ENCODE measurements around the gene MAPKAPK2.

Gene MAPKAPK2

GRCh38 chr1:206681359-206681758 is 3.3 kb upstream of the MAPKAPK2 start:
- H3K4me1 ChIP-seq (ENCODE audit: control insufficient read depth, insufficient read depth, low read length), result no peaks in the 10 kb centered on the region
- H3K4me3 ChIP-seq (ENCODE audit: low read depth, low read length), result no peak overlapping the region
- H3K27ac ChIP-seq (ENCODE audit: extremely low read depth, low read depth, low read length), result no peak overlapping the region
- TF ChIP-seq, protein P1, sequence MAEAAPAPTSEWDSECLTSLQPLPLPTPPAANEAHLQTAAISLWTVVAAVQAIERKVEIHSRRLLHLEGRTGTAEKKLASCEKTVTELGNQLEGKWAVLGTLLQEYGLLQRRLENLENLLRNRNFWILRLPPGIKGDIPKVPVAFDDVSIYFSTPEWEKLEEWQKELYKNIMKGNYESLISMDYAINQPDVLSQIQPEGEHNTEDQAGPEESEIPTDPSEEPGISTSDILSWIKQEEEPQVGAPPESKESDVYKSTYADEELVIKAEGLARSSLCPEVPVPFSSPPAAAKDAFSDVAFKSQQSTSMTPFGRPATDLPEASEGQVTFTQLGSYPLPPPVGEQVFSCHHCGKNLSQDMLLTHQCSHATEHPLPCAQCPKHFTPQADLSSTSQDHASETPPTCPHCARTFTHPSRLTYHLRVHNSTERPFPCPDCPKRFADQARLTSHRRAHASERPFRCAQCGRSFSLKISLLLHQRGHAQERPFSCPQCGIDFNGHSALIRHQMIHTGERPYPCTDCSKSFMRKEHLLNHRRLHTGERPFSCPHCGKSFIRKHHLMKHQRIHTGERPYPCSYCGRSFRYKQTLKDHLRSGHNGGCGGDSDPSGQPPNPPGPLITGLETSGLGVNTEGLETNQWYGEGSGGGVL (tag by site-specific recombination; IDR thresholded peaks at IDR 0.05), result no peak
- TF ChIP-seq ZNF248 (tag by site-specific recombination; IDR thresholded peaks at IDR 0.05) (no peak), ZNF513 (tag by site-specific recombination; IDR thresholded peaks at IDR 0.05) (peak; percentile 92)
- H3K36me3 ChIP-seq (ENCODE audit: control insufficient read depth in 2 of 2, insufficient read depth in 1 of 2, low read length in 2 of 2), result no peaks in the 10 kb centered on the region
- ChIA-PET CTCF (interaction anchor here (2.7 kb wide), 1 partner anchor 18 kb away, joined by 9 read pairs; no protein-coding TSS in a partner anchor), POLR2A (no interaction called here)
- H3K9me3 ChIP-seq (ENCODE audit: control insufficient read depth, insufficient read depth, low read depth, low read length), result no peaks in the 10 kb centered on the region

- POLR2A ChIA-PET, result no interaction called here
- no peaks in the 10 kb centered on the region for H3K4me1 ChIP-seq (ENCODE audit: control insufficient read depth, insufficient read depth, low read length)
- H3K36me3 ChIP-seq (ENCODE audit: control insufficient read depth in 2 of 2, insufficient read depth in 1 of 2, low read length in 2 of 2), result no peaks in the 10 kb centered on the region
- TF ChIP-seq ZSCAN23 (tag by site-specific recombination; IDR thresholded peaks at IDR 0.05) (no peak), KLF10 (tag by site-specific recombination; IDR thresholded peaks at IDR 0.05) (no peak), FEZF1 (tag by site-specific recombination; IDR thresholded peaks at IDR 0.05) (no peak), SETDB1 (IDR thresholded peaks at IDR 0.05; ENCODE audit: insufficient read length, low read length) (no peak), ZNF2 (tag by site-specific recombination; IDR thresholded peaks at IDR 0.05) (no peak), SCRT2 (tag by site-specific recombination; IDR thresholded peaks at IDR 0.05) (no peak), ZNF19 (tag by site-specific recombination; IDR thresholded peaks at IDR 0.05; ENCODE audit: low read depth) (no peak), ZNF423 (tag by site-specific recombination; IDR thresholded peaks at IDR 0.05) (no peak), WT1 (tag by site-specific recombination; IDR thresholded peaks at IDR 0.05) (no peak), ZNF292 (tag by site-specific recombination; IDR thresholded peaks at IDR 0.05; ENCODE audit: borderline replicate concordance, low read depth) (no peak), ZNF776 (tag by site-specific recombination; IDR thresholded peaks at IDR 0.05; ENCODE audit: borderline replicate concordance) (no peak), GFI1B (tag by site-specific recombination; IDR thresholded peaks at IDR 0.05) (no peak)
- TF ChIP-seq, protein P2, sequence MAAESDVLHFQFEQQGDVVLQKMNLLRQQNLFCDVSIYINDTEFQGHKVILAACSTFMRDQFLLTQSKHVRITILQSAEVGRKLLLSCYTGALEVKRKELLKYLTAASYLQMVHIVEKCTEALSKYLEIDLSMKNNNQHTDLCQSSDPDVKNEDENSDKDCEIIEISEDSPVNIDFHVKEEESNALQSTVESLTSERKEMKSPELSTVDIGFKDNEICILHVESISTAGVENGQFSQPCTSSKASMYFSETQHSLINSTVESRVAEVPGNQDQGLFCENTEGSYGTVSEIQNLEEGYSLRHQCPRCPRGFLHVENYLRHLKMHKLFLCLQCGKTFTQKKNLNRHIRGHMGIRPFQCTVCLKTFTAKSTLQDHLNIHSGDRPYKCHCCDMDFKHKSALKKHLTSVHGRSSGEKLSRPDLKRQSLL (tag by site-specific recombination; IDR thresholded peaks at IDR 0.05), result no peak
- H3K9me3 ChIP-seq (ENCODE audit: control insufficient read depth, insufficient read depth, low read depth, low read length), result no peaks in the 10 kb centered on the region
- H3K4me3 ChIP-seq (ENCODE audit: low read depth, low read length), result no peak overlapping the region
- CTCF ChIA-PET, result interaction anchor here (1.0 to 3.0 kb wide), 3 partner anchors 18 to 322 kb away, joined by 3 to 16 read pairs (median 4); no protein-coding TSS in a partner anchor
- H3K27ac ChIP-seq (ENCODE audit: extremely low read depth, low read depth, low read length), result no peak overlapping the region
These were observed 2.6 kb upstream of the MAPKAPK2 start for GRCh38 chr1:206682111-206682510.

- H3K27ac ChIP-seq (ENCODE audit: extremely low read depth, low read depth, low read length), result no peak overlapping the region
- H3K36me3 ChIP-seq (ENCODE audit: control insufficient read depth in 2 of 2, insufficient read depth in 1 of 2, low read length in 2 of 2), result no peaks in the 10 kb centered on the region
- H3K9me3 ChIP-seq (ENCODE audit: control insufficient read depth, insufficient read depth, low read depth, low read length), result no peaks in the 10 kb centered on the region
- CTCF ChIA-PET, result interaction anchor here (0.7 to 3.0 kb wide), 3 partner anchors 7 to 43 kb away, joined by 3 to 16 read pairs (median 3); no protein-coding TSS in a partner anchor
- POLR2A ChIA-PET, result interaction anchor here (1.8 kb wide), 1 partner anchor 8 kb away, joined by 9 read pairs; no protein-coding TSS in a partner anchor
- H3K4me3 ChIP-seq (ENCODE audit: low read depth, low read length), result no peak overlapping the region
- peaks cover 5% of the 10 kb centered on the region; the same call in 1 of the 2 replicates for H3K4me1 ChIP-seq (ENCODE audit: control insufficient read depth, insufficient read depth, low read length)
- TF ChIP-seq ZNF571 (tag by site-specific recombination; IDR thresholded peaks at IDR 0.05) (no peak), KLF7 (tag by site-specific recombination; IDR thresholded peaks at IDR 0.05; ENCODE audit: borderline replicate concordance) (no peak), WT1 (tag by site-specific recombination; IDR thresholded peaks at IDR 0.05) (no peak), ZNF140 (tag by site-specific recombination; IDR thresholded peaks at IDR 0.05) (no peak), ZNF658 (tag by site-specific recombination; IDR thresholded peaks at IDR 0.05) (no peak)
- TF ChIP-seq, protein P3, sequence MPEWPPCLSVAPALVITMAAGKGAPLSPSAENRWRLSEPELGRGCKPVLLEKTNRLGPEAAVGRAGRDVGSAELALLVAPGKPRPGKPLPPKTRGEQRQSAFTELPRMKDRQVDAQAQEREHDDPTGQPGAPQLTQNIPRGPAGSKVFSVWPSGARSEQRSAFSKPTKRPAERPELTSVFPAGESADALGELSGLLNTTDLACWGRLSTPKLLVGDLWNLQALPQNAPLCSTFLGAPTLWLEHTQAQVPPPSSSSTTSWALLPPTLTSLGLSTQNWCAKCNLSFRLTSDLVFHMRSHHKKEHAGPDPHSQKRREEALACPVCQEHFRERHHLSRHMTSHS (tag by site-specific recombination; IDR thresholded peaks at IDR 0.05), result no peak
These were observed 1.4 kb upstream of the MAPKAPK2 start for GRCh38 chr1:206683313-206683712.

Measured in HEK293 (cell line).